K562 (cell line): ENCODE measurements around the gene ANKRD33. TPM values are rescaled to one million over a fixed set of nuclear protein-coding genes. Genes with fewer than 3 reads are reported as not detected.

ENCODE experiments used
- ADNP ChIP-seq: fragments of 200-800 bp; sonication (Bioruptor generic); IDR thresholded peaks from 2 replicates; pipeline ENCODE4 v1.6.1; 2016; ENCODE audit warnings: missing genetic modification characterization, missing compliant biosample characterization
- ATF7 ChIP-seq: fragments of 450-650 bp; IDR thresholded peaks from 2 replicates; pipeline ENCODE4 v1.7.1; 2014; ENCODE audit warnings: mild to moderate bottlenecking, moderate library complexity
- CREBBP ChIP-seq: IDR thresholded peaks from one replicate; pipeline ENCODE4 v1.6.1; 2012; ENCODE audit warnings: low read depth, mild to moderate bottlenecking, control low read depth, inconsistent platforms, low read length
- DNMT1 ChIP-seq: fragments of 450-650 bp; IDR thresholded peaks from 2 replicates; pipeline ENCODE4 v1.6.1; 2016; ENCODE audit warnings: antibody characterized with exemption, mild to moderate bottlenecking
- ERF ChIP-seq: fragments of 450-650 bp; formaldehyde crosslinking; IDR thresholded peaks from 2 replicates; pipeline ENCODE4 v1.4.0; 2020; ENCODE audit warnings: mild to moderate bottlenecking, mixed read lengths
- ETV5 ChIP-seq: sonication (generic); formaldehyde crosslinking; IDR thresholded peaks from 2 replicates; pipeline ENCODE4 v1.4.0; 2020; ENCODE audit warnings: low read depth, mild to moderate bottlenecking, missing genetic modification reagents
- HMGN3 ChIP-seq: IDR thresholded peaks from 2 replicates; pipeline ENCODE4 v1.6.1; 2011; ENCODE audit warnings: borderline replicate concordance, low read depth, mild to moderate bottlenecking, mixed read lengths, low read length; ENCODE audit not compliant: insufficient read length; ENCODE audit errors: extremely low read depth
- KAT7 ChIP-seq: sonication (generic); formaldehyde crosslinking; IDR thresholded peaks from 2 replicates; pipeline ENCODE4 v1.8.0; 2022; ENCODE audit warnings: missing genetic modification reagents, mild to moderate bottlenecking, borderline replicate concordance
- KAT8 ChIP-seq: fragments of 450-650 bp; IDR thresholded peaks from 2 replicates; pipeline ENCODE4 v1.6.1; 2016; ENCODE audit warnings: low read depth, mild to moderate bottlenecking
- MCM5 ChIP-seq: fragments of 450-650 bp; IDR thresholded peaks from 2 replicates; pipeline ENCODE4 v1.6.1; 2016; ENCODE audit warnings: low read depth
- MTA3 ChIP-seq: fragments of 450-650 bp; formaldehyde crosslinking; IDR thresholded peaks from 2 replicates; pipeline ENCODE4 v1.6.1; 2017; ENCODE audit warnings: mild to moderate bottlenecking, borderline replicate concordance
- NR2C2 ChIP-seq, 2 experiments: fragments of 200-800 bp in 1 of 2; sonication (Bioruptor generic) in 1 of 2; sonication (generic) in 1 of 2; formaldehyde crosslinking in 1 of 2; IDR thresholded peaks; 2 replicates each; pipeline versions ENCODE4 v1.6.1 to v1.8.0; 2016 to 2022; ENCODE audit warnings: mild to moderate bottlenecking in 1 of 2, missing compliant biosample characterization in 1 of 2, missing genetic modification characterization in 1 of 2, missing genetic modification reagents in 1 of 2
- TAF1 ChIP-seq: IDR thresholded peaks from 2 replicates; pipeline ENCODE4 v1.6.1; 2011; ENCODE audit warnings: mild to moderate bottlenecking, low read length, moderate library complexity; ENCODE audit not compliant: insufficient read depth, control insufficient read depth, severe bottlenecking; ENCODE audit errors: extremely low read depth
- TAF7 ChIP-seq: fragments of 450-650 bp; IDR thresholded peaks from 2 replicates; pipeline ENCODE4 v1.6.1; 2016; ENCODE audit warnings: missing genetic modification characterization, missing compliant biosample characterization
- TAF9B ChIP-seq: fragments of 450-650 bp; IDR thresholded peaks from 2 replicates; pipeline ENCODE4 v1.6.1; 2018; ENCODE audit warnings: mild to moderate bottlenecking; ENCODE audit not compliant: partially characterized antibody
- TEAD2 ChIP-seq: fragments of 450-650 bp; IDR thresholded peaks from 2 replicates; pipeline ENCODE4 v1.6.1; 2016; ENCODE audit warnings: missing genetic modification characterization, control low read depth, missing compliant biosample characterization
- TRIM28 ChIP-seq: fragments of 450-650 bp; IDR thresholded peaks from 2 replicates; pipeline ENCODE4 v1.6.1; 2017
- ZBTB17 ChIP-seq: fragments of 450-650 bp; formaldehyde crosslinking; IDR thresholded peaks from 2 replicates; pipeline ENCODE4 v1.4.0; 2020; ENCODE audit warnings: mild to moderate bottlenecking
- ZNF253 ChIP-seq: fragments of 250-450 bp; sonication (Bioruptor Pico); conservative IDR thresholded peaks from 2 replicates; pipeline ENCODE4 v1.6.1; 2021; ENCODE audit warnings: mild to moderate bottlenecking
- ZNF263 ChIP-seq: sonication (generic); formaldehyde crosslinking; IDR thresholded peaks from 2 replicates; pipeline ENCODE4 v1.8.0; 2022; ENCODE audit warnings: mild to moderate bottlenecking, missing genetic modification reagents, borderline replicate concordance
- ZNF644 ChIP-seq: fragments of 200-800 bp; sonication (Bioruptor generic); IDR thresholded peaks from 2 replicates; pipeline ENCODE4 v1.6.1; 2016; ENCODE audit warnings: low read depth, missing genetic modification characterization, missing compliant biosample characterization
- polyA plus RNA-seq, 8 experiments: library from polyadenylated mRNA; depleted of rRNA in 4 of 8; stranded (reverse) in 5 of 8; unstranded in 3 of 8; fragments of >200 nt; fragmentation: Nextera tagmentation in 2 of 8; fragmentation: Illumina TruSeq in 1 of 8; extraction: Ambion mirVana in 2 of 8; extraction: Trizol in 1 of 8; gene quantifications; 2 replicates each; pipeline versions ENCODE4 v1.2.1 to v1.2.3, GENCODE V29; 2011 to 2014; ENCODE audit warnings: inconsistent platforms in 1 of 8, missing spikeins in 1 of 8
- total RNA-seq, 7 experiments: library from RNA; depleted of rRNA in 6 of 7; stranded (reverse); fragments of >200 nt in 6 of 7; fragmentation: Illumina TruSeq in 2 of 7; extraction: Trizol in 2 of 7; gene quantifications; 2 replicates each; pipeline versions ENCODE4 v1.2.1 to v1.2.3, GENCODE V29; 2011 to 2021; ENCODE audit warnings: low replicate concordance in 1 of 7
- TF ChIP-seq, protein P1 (sequence below): fragments of 200-800 bp; sonication (Bioruptor generic); IDR thresholded peaks from 2 replicates; pipeline ENCODE4 v1.6.1; 2016; ENCODE audit warnings: missing genetic modification characterization, missing compliant biosample characterization

Gene ANKRD33
- total and polyA plus RNA-seq, 9 of the 15 experiments (the other 6 are each of a cell fraction or from before 2014, with no cell fraction given): 0.04 to 0.11 (median 0.07) TPM; not detected in 4

DNA sequence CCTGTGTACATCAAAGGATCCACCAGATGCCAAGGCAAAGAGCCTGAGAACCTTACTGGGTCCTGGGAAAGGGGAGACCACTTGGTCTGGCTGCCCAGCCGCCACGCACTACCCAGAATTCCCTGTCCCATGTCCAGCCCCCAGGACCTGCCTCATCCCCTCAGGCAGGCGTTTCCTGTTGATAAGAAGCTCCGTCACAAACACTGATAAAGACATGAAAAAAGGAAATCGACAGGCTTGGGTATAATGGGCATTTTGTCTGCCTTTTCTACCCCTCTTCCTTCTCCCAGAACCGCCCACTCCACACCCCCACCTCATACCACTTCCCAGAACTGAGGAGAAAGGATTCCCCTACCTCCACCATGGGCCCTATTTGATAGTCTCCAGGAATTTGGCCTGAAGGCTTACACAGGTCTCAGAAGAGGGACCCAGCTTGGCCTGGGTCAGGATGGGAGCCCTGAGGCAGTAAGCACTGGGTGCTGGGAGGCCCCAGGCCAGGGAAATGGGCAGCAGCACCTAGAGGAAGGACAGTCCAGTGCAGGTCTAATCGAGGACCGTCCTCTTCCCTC is 38.2 kb downstream of the ANKRD33 start (continued):
- TF ChIP-seq ZNF644 (tag) (no peak), MTA3 (no peak), TRIM28 (no peak), CREBBP (no peak), ERF (no peak), TAF1 (peak; percentile 25), NR2C2 (CRISPR knock-in tag; IDR thresholded peaks at IDR 0.05) (no peak), NR2C2 (tag; IDR thresholded peaks at IDR 0.05) (peak; percentile 45; the same call in 1 of the 2 replicates), ETV5 (CRISPR knock-in tag) (peak; percentile 83), ATF7 (no peak), TAF9B (no peak), ZNF253 (CRISPR knock-in tag) (no peak), ADNP (no peak), KAT8 (no peak), ZBTB17 (CRISPR knock-in tag) (no peak), KAT7 (no peak), ZNF263 (CRISPR knock-in tag) (peak; percentile 71), MCM5 (no peak), DNMT1 (no peak), HMGN3 (no peak), TEAD2 (tag) (peak; percentile 15; the same call in 1 of the 2 replicates), TAF7 (tag) (no peak)
- TF ChIP-seq, protein P1, sequence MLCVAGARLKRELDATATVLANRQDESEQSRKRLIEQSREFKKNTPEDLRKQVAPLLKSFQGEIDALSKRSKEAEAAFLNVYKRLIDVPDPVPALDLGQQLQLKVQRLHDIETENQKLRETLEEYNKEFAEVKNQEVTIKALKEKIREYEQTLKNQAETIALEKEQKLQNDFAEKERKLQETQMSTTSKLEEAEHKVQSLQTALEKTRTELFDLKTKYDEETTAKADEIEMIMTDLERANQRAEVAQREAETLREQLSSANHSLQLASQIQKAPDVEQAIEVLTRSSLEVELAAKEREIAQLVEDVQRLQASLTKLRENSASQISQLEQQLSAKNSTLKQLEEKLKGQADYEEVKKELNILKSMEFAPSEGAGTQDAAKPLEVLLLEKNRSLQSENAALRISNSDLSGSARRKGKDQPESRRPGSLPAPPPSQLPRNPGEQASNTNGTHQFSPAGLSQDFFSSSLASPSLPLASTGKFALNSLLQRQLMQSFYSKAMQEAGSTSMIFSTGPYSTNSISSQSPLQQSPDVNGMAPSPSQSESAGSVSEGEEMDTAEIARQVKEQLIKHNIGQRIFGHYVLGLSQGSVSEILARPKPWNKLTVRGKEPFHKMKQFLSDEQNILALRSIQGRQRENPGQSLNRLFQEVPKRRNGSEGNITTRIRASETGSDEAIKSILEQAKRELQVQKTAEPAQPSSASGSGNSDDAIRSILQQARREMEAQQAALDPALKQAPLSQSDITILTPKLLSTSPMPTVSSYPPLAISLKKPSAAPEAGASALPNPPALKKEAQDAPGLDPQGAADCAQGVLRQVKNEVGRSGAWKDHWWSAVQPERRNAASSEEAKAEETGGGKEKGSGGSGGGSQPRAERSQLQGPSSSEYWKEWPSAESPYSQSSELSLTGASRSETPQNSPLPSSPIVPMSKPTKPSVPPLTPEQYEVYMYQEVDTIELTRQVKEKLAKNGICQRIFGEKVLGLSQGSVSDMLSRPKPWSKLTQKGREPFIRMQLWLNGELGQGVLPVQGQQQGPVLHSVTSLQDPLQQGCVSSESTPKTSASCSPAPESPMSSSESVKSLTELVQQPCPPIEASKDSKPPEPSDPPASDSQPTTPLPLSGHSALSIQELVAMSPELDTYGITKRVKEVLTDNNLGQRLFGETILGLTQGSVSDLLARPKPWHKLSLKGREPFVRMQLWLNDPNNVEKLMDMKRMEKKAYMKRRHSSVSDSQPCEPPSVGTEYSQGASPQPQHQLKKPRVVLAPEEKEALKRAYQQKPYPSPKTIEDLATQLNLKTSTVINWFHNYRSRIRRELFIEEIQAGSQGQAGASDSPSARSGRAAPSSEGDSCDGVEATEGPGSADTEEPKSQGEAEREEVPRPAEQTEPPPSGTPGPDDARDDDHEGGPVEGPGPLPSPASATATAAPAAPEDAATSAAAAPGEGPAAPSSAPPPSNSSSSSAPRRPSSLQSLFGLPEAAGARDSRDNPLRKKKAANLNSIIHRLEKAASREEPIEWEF: no peak
